Keratinocyte (primary cell): Measurements from ENCODE around the gene PEX11A. TPM values are rescaled to one million over a fixed set of nuclear protein-coding genes. Genes with fewer than 3 reads are reported as not detected.
A peak's percentile ranks its signal among the peaks of the same experiment; 100 is the strongest.

ENCODE experiments used
- DNase-seq: peaks from one replicate; pipeline ENCODE4 v3.0.0-alpha.2; 2011; ENCODE audit warnings: low read depth, missing footprints, low spot score
- FAIRE-seq: peaks from 2 replicates; lab custom pipeline; 2011; peaks lifted over from hg19 to GRCh38; lab: Jason Lieb, UNC
- H2AFZ ChIP-seq: 2 replicates; pipeline ENCODE4 v1.6.0; 2012; ENCODE audit warnings: low read length, control low read depth, inconsistent platforms; ENCODE audit not compliant: control insufficient read depth
- H3K27ac ChIP-seq: 2 replicates; pipeline ENCODE4 v1.5.1; 2011; ENCODE audit warnings: low read length; ENCODE audit not compliant: control insufficient read depth, insufficient read depth
- H3K27me3 ChIP-seq: 3 replicates; pipeline ENCODE4 v1.6.0; 2011; ENCODE audit warnings: low read length; ENCODE audit not compliant: control insufficient read depth, insufficient read depth; ENCODE audit errors: extremely low read depth
- H3K36me3 ChIP-seq, 2 experiments: 2 replicates in 1 of 2; 3 replicates in 1 of 2; pipeline ENCODE4 v1.5.1; 2011; ENCODE audit warnings: low read length in 2 of 2, mild to moderate bottlenecking in 1 of 2; ENCODE audit not compliant: control insufficient read depth in 2 of 2, insufficient read depth in 2 of 2; ENCODE audit errors: extremely low read depth in 1 of 2
- H3K4me1 ChIP-seq: 3 replicates; pipeline ENCODE4 v1.5.1; 2011; ENCODE audit warnings: low read length; ENCODE audit not compliant: control insufficient read depth, insufficient read depth; ENCODE audit errors: extremely low read depth
- H3K4me2 ChIP-seq: 3 replicates; pipeline ENCODE4 v1.6.0; 2011; ENCODE audit warnings: low read depth, low read length; ENCODE audit not compliant: control insufficient read depth, insufficient read depth; ENCODE audit errors: extremely low read depth
- H3K4me3 ChIP-seq, 3 experiments: fragments of 200-600 bp in 1 of 3; sonication (generic) in 1 of 3; 2 replicates in 2 of 3; 3 replicates in 1 of 3; pipeline ENCODE4 v1.5.1; 2011 to 2016; ENCODE audit warnings: low read length in 3 of 3, mild to moderate bottlenecking in 3 of 3, control low read depth in 2 of 3, inconsistent platforms in 1 of 3, low read depth in 1 of 3, mixed read lengths in 1 of 3, mixed run types in 1 of 3, moderate library complexity in 1 of 3; ENCODE audit not compliant: control insufficient read depth in 2 of 3, insufficient read depth in 2 of 3; ENCODE audit errors: extremely low read depth in 1 of 3
- H3K79me2 ChIP-seq: 2 replicates; pipeline ENCODE4 v1.6.0; 2012; ENCODE audit warnings: low read length; ENCODE audit not compliant: control insufficient read depth, insufficient read depth
- H3K9ac ChIP-seq: 3 replicates; pipeline ENCODE4 v1.6.0; 2011; ENCODE audit warnings: low read length; ENCODE audit not compliant: control insufficient read depth, insufficient read depth; ENCODE audit errors: extremely low read depth
- H3K9me1 ChIP-seq: 3 replicates; pipeline ENCODE4 v1.6.0; 2011; ENCODE audit warnings: low read length; ENCODE audit not compliant: control insufficient read depth, insufficient read depth; ENCODE audit errors: extremely low read depth
- H3K9me3 ChIP-seq: 2 replicates; pipeline ENCODE4 v1.5.1; 2012; ENCODE audit warnings: low read depth, low read length; ENCODE audit not compliant: control insufficient read depth
- H4K20me1 ChIP-seq: 3 replicates; pipeline ENCODE4 v1.6.0; 2011; ENCODE audit warnings: low read length; ENCODE audit not compliant: control insufficient read depth, insufficient read depth; ENCODE audit errors: extremely low read depth
- CTCF ChIP-seq, 3 experiments: IDR thresholded peaks in 1 of 3; conservative IDR thresholded peaks in 1 of 3; optimal IDR thresholded peaks in 1 of 3; 2 replicates in 2 of 3; 3 replicates in 1 of 3; pipeline versions ENCODE3 to v1.5.1; 2011; ENCODE audit warnings: low read length in 3 of 3, mild to moderate bottlenecking in 3 of 3, moderate library complexity in 2 of 3, control low read depth in 1 of 3, inconsistent platforms in 1 of 3; ENCODE audit not compliant: insufficient read depth in 2 of 3; ENCODE audit errors: extremely low read depth in 1 of 3
- EZH2 ChIP-seq: IDR thresholded peaks from one replicate; pipeline ENCODE4 v1.6.1; 2012; ENCODE audit warnings: inconsistent platforms, mild to moderate bottlenecking, low read length, moderate library complexity
- dilution Hi-C: fragments of 300-500 bp; cut with MboI; formaldehyde crosslinking; loops from one replicate; pipeline ENCODE4 v1.7.0; 2020; ENCODE audit warnings: low sequenced_read_pairs; ENCODE audit not compliant: extremely low pct_ligation_motif_present
- polyA minus RNA-seq, 3 experiments: library from RNA; depleted of rRNA, polyadenylated mRNA; stranded (reverse); fragments of >200 nt; gene quantifications; 1 replicate in 1 of 3; 2 replicates in 1 of 3; 3 replicates in 1 of 3; pipeline ENCODE4 v1.2.3, GENCODE V29; 2011
- polyA plus RNA-seq, 5 experiments: library from polyadenylated mRNA; depleted of rRNA in 3 of 5; stranded (reverse) in 3 of 5; stranded (forward) in 1 of 5; unstranded in 1 of 5; fragments of >200 nt; gene quantifications; 1 replicate in 1 of 5; 2 replicates in 3 of 5; 3 replicates in 1 of 5; pipeline versions ENCODE4 v1.2.1 to v1.2.3, GENCODE V29; 2011 to 2012; ENCODE audit warnings: missing spikeins in 2 of 5, low read depth in 1 of 5, low replicate concordance in 1 of 5

The PEX11A gene, protein sequence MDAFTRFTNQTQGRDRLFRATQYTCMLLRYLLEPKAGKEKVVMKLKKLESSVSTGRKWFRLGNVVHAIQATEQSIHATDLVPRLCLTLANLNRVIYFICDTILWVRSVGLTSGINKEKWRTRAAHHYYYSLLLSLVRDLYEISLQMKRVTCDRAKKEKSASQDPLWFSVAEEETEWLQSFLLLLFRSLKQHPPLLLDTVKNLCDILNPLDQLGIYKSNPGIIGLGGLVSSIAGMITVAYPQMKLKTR
- polyA plus RNA-seq, result 4.0 to 6.0 TPM (median 5.9 TPM) in 3 replicates
- polyA plus RNA-seq (2011; ENCODE audit: low read depth), result 2.9 TPM
- polyA plus RNA-seq (2011; cell fraction: cytosol; rRNA removed), result 3.0 and 4.7 TPM in 2 replicates
- polyA plus RNA-seq (2011; cell fraction: nucleus; rRNA removed), result 5.8 and 6.0 TPM in 2 replicates
- polyA plus RNA-seq (2012; ENCODE audit: low replicate concordance), result 2.7 and 3.6 TPM in 2 replicates
- 5.8 to 6.3 TPM (median 5.9 TPM) in 3 replicates for polyA minus RNA-seq
- polyA minus RNA-seq (2011; cell fraction: cytosol; rRNA and poly(A)+ RNA removed), result 8.6 TPM
- 1.9 and 4.7 TPM in 2 replicates for polyA minus RNA-seq (2011; cell fraction: nucleus; rRNA and poly(A)+ RNA removed)

- Histone ChIP-seq H3K36me3 (no peaks in the 10 kb centered on the region), H3K4me1 (no peaks in the 10 kb centered on the region), H2AFZ (peak within 1 kb of the TSS; percentile 99), H3K9ac (peak within 1 kb of the TSS; percentile 71), H3K9me3 (no peaks in the 10 kb centered on the region), H3K9me1 (no peaks in the 10 kb centered on the region), H4K20me1 (no peaks in the 10 kb centered on the region), H3K4me2 (peak within 1 kb of the TSS; percentile 82), H3K79me2 (no peaks in the 10 kb centered on the region), H3K27me3 (no peaks in the 10 kb centered on the region), H3K27ac (peak within 1 kb of the TSS; percentile 46), H3K4me3 (peak within 1 kb of the TSS; percentile 62 to 82 (median 74))
- no peak for TF ChIP-seq CTCF (optimal IDR thresholded peaks at IDR 0.05 in 1 of 3, IDR thresholded peaks at IDR 0.05 in 1 of 3, conservative IDR thresholded peaks at IDR 0.05 in 1 of 3; ENCODE audit: extremely low read depth in 1 of 3, insufficient read depth in 2 of 3, low read length in 3 of 3)
- TF ChIP-seq EZH2, result no peak
- dilution Hi-C loops, result no loop called here
- DNase-seq (peak; percentile 53), FAIRE-seq (peak; percentile 80)
These were observed at the start of gene PEX11A, which contains the start of gene WDR93 for GRCh38 chr15:89690276-89691218. Gene PEX11A (minus strand): TSS chr15:89690754. CDS start chr15:89690632, 122 bp downstream. Gene WDR93 (plus strand): TSS chr15:89690811. CDS start chr15:89701747, 10,936 bp downstream.

DNA sequence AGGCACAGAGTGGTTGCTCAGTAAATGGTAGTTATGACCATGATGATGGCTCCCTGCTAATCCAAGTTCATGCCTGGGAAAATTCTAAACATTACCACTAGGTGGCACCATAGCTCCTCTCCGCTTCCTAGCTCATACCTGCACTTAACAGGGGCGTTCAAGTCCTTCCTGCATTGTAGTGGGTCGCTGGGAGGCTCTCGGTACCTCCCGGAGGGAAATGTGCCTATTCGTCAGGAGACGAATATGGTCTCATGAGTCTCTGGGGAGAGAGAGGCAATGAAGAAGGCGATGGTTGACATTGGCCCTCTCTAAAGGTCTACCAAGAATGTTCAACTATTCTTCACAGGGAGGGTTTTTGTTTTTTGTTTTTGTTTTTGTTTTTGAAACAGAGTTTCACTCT is 49.6 kb upstream of the PEX11A start:
- Histone ChIP-seq H3K36me3 (no peaks in the 10 kb centered on the region), H3K4me1 (no peaks in the 10 kb centered on the region), H3K9me3 (no peaks in the 10 kb centered on the region), H3K4me2 (peak overlapping the region; percentile 52), H3K9ac (no peak overlapping the region), H3K9me1 (no peaks in the 10 kb centered on the region), H3K4me3 (no peak overlapping the region), H3K79me2 (no peaks in the 10 kb centered on the region), H2AFZ (peak overlapping the region; percentile 58), H3K27me3 (no peaks in the 10 kb centered on the region), H4K20me1 (no peaks in the 10 kb centered on the region), H3K27ac (no peak overlapping the region)
- DNase-seq (peak; percentile 52), FAIRE-seq (peak; percentile 94)
- dilution Hi-C loops, result no loop called here
- no peak for TF ChIP-seq EZH2
- TF ChIP-seq CTCF (optimal IDR thresholded peaks at IDR 0.05 in 1 of 3, IDR thresholded peaks at IDR 0.05 in 1 of 3, conservative IDR thresholded peaks at IDR 0.05 in 1 of 3; ENCODE audit: extremely low read depth in 1 of 3, insufficient read depth in 2 of 3, low read length in 3 of 3), result peak; percentile 80 to 92 (median 91)
